ENCODE measurements around the gene DPP4. TPM values are rescaled to one million over a fixed set of nuclear protein-coding genes. Genes with fewer than 3 reads are reported as not detected.

Gene DPP4
- total RNA-seq, 1 donor from 2014 or later: 104 TPM

- H3K4me3 ChIP-seq (ENCODE audit: low read depth, low read length): no peak overlapping the region
- TF ChIP-seq CTCF (conservative IDR thresholded peaks at IDR 0.05; ENCODE audit: low read depth, low read length): no peak
- DNase-seq (ENCODE audit: low read depth): no peak
Observed at GRCh38 chr2:162086904-162087303, 12.9 kb upstream of the DPP4 start.

- no peak for TF ChIP-seq CTCF (conservative IDR thresholded peaks at IDR 0.05; ENCODE audit: low read depth, low read length)
- peak; percentile 87 for DNase-seq (ENCODE audit: low read depth)
- H3K4me3 ChIP-seq (ENCODE audit: low read depth, low read length): no peak overlapping the region
Observed at GRCh38 chr2:162085090-162085891, 11.3 kb upstream of the DPP4 start.

GRCh38 chr2:162084536-162084935, 10.5 kb upstream of the DPP4 start:
- no peak for TF ChIP-seq CTCF (conservative IDR thresholded peaks at IDR 0.05; ENCODE audit: low read depth, low read length)
- DNase-seq (ENCODE audit: low read depth): no peak
- no peak overlapping the region for H3K4me3 ChIP-seq (ENCODE audit: low read depth, low read length)

GRCh38 chr2:162082681-162083080, 8.7 kb upstream of the DPP4 start:
- DNase-seq (ENCODE audit: low read depth): no peak
- no peak for TF ChIP-seq CTCF (conservative IDR thresholded peaks at IDR 0.05; ENCODE audit: low read depth, low read length)

GRCh38 chr2:162082036-162082435, 8.0 kb upstream of the DPP4 start:
- H3K4me3 ChIP-seq (ENCODE audit: low read depth, low read length): no peak overlapping the region
- TF ChIP-seq CTCF (conservative IDR thresholded peaks at IDR 0.05; ENCODE audit: low read depth, low read length): no peak
- no peak for DNase-seq (ENCODE audit: low read depth)

More at GRCh38 chr2:162082681-162083080, 8.7 kb upstream of the DPP4 start:
- H3K4me3 ChIP-seq (ENCODE audit: low read depth, low read length): no peak overlapping the region

GRCh38 chr2:162079514-162079913, 5.5 kb upstream of the DPP4 start:
- no peak overlapping the region for H3K4me3 ChIP-seq (ENCODE audit: low read depth, low read length)
- DNase-seq (ENCODE audit: low read depth): no peak
- no peak for TF ChIP-seq CTCF (conservative IDR thresholded peaks at IDR 0.05; ENCODE audit: low read depth, low read length)

GRCh38 chr2:162075689-162076132, 1.7 kb upstream of the DPP4 start:
- no peak overlapping the region for H3K4me3 ChIP-seq (ENCODE audit: low read depth, low read length)
- DNase-seq (ENCODE audit: low read depth): no peak
- no peak for TF ChIP-seq CTCF (conservative IDR thresholded peaks at IDR 0.05; ENCODE audit: low read depth, low read length)

Data from epithelial cell of proximal tubule (primary cell).